Stimulated activated CD8-positive, alpha-beta memory T cell treated with anti-CD3 and anti-CD28 coated beads, Interleukin-4, amount 100 ng/mL, for 1 hour (primary cell): ENCODE results near the gene CTNNBL1.
"Not testable (repeated sequence)": the region's sequence is repeated elsewhere in the genome, so short reads cannot be mapped to it uniquely, and the experiment has no call there.

Experiments
- DNase-seq, 2 donors: peaks; one replicate each; pipeline ENCODE4 v3.0.0-alpha.2; 2020; ENCODE audit warnings: low read depth in 2 of 2, low spot score in 1 of 2

Gene CTNNBL1

GRCh38 chr20:37677969-37678861, 15.6 kb upstream of the CTNNBL1 start:
- no peak for DNase-seq

DNA sequence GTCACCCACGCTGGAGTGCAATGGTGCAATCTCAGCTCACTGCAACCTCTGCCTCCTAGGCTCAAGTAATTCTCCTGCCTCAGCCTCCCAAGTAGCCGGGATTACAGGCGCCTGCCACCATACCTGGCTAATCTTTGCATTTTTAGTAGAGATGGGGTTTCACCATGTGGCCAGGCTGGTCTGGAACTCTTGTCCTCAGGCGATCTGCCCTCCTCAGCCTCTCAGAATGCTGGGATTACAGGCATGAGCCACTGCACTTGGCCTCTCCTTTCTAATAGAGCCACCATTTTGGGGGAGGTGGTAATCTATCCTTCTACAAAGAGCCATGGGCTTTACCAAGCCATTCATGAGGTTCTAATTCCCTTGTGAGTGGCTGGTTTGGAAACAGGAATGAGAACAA, 14.1 kb upstream of the CTNNBL1 start:
- DNase-seq: not testable (repeated sequence)

DNA sequence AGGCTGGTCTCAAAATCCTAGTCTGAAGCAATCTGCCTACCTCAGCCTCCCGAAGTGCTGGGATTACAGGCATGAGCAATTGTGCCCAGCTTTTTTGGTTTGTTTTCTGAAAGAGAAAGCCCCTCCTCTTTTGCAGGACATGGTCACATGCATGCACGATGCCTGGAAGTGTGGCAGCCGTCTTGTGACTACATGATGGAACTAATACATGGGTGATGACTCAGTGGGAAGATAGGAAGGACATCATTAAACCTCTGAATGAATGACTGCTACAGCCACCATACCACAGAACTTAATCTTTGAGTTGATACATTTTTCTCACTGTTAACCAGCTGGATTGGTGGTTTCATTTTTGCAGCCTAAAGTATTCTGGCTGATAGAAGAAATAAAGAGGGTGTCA, 13.4 kb upstream of the CTNNBL1 start:
- DNase-seq: no peak

DNA sequence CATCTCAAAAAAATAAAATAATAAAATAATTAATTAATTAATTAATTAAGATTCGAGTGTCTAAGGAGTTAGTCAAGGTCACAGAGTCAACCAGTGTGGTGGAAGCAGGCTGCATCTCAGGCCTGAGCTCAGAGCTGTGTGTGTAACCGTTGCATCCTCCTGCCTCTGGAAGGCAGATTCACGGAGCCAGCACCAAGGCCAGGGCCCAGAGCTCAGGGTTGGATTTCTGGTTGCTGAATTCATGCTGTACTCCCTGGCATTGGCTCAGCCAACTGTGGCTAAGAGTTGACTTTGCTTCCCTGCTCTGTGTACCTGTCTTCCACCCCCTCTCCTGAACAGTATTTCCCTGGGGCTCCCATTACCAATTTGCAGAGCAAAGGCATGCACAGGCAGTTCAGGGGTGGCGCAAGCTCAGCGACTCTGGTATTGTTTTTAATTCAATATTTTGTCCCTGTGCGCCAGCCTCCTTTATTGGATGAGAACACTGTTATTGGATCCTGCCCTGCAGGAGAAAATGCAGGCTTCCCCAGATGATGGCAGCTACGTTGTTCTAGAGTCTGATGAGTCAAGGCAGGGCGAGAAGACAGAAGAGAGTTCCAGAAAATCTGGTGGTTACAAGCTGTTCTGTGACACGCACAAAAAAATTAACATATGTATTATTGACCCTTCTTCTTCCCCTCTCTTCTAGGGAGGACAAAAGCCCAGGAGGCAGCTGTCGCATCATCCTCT, 12.3 kb upstream of the CTNNBL1 start:
- DNase-seq: no peak

- not testable (repeated sequence) for DNase-seq
Measured at GRCh38 chr20:37683146-37683545, 10.7 kb upstream of the CTNNBL1 start.

GRCh38 chr20:37686762-37687477, 6.9 kb upstream of the CTNNBL1 start:
- no peak for DNase-seq

DNA sequence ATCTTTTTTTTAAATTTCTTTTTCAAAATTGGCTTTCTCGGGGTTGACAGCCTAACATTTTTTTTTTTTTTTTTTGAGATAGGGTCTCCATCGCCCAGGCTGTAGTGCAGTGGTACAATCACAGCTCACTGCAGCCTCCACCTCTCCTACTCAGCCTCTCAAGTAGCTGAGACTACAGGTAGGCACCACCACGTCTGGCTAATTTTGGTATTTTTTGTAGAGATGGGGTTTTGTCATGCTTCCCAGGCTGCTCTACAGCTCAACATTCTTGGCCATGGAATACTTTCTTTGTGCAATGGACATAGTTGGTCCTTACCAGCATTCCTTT, 6.4 kb upstream of the CTNNBL1 start:
- DNase-seq: no peak

DNA sequence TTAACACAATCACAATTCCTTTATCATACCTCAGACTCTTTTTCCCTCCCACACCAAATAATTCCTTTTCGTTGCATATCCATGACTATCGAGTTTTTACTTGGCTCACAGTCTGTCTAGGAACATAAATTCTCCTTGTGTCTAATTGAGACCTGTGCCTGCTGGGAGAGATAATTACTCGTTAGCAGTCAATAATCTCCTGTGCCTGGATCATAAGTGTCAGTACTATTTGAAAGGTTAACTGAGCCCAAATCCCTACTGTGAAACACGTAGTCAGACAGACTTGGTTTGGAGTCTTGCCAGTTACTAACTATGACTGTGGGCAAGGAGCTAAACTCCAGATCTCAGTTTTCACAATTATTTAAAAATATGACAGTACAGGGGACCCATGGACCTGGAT, 5.7 kb upstream of the CTNNBL1 start:
- no peak for DNase-seq

DNA sequence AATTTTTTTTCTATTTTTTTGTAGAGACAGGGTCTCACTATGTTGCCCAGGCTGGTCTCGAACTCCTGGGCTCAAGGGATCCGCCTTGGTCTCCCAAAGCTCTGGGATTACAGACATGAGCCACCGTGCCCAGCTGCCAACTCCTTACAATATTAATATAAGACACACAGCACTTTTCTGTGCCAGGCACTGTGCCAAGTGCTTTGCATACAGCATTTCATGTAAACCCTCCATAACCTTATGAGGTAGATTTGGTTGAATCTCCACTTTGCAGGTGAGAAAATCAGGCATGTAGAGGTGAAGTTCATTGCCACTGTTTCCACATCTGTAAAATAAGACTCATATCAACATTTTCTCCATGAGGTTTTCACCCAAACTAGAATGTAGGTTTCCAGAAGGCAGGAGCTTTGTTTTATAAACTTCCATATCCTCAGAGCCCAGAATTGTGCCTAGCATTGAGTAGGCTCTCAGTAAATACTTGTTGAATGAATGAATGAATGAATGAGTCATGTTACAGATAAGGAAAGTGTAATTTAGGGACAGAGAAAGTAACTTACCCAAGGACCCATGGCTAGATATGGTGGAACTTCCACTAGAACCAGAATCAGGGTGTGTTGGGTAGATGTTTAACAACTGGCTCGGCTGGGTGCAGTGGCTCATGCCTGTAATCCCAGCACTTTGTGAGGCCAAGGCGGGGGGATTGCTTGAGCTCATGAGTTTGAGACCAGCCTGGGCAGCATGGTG, 3.0 kb upstream of the CTNNBL1 start:
- no peak for DNase-seq

DNA sequence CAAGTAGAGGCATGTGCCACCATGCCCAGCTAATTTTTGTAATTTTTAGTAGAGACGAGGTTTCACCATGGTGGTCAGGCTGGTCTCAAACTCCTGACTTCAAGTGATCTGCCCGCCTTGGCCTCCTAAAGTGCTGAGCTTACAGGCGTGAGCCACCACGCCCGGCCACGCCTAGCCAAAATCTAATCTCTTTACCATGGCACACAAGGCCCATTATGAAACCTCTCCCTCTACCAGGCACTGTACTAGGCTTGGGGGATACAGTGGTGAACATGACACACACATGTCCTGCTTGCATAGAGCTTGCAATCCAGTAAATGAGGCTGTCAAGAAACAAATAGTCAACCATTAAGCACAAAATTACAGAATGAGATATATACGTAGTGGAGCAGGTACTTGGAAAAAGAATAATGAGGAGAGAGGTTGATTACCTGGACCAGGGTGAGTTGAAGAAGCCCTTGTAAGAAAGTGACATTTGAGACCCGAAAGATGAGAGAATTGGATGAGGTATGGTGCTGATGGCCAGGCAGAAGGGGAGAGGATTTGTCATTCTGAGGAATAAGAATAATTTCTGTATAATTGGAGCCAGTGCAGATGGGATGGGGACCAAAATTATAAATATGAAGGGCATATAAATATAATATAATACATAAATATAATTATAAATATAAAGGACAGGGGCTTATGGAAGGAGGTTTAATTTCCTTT, 1.2 kb upstream of the CTNNBL1 start:
- no peak for DNase-seq

DNA sequence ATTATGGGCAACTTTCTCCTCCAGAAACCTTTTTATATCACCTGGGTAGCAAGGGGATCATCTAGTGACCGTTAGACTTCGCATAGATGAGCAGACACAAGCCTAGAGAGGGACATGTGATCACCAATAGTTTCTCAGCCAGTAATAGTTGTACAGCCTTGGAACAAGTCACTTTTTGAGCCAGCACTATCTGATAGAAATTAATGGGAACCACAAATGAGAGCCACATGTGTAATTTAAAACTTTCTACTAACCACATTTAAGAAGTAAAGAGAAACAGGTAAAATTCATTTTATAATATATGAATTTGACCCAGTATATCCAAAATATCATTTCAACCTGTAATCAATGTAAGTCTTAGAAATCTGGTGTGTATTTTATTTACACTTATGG, 592 bp upstream of the CTNNBL1 start:
- no peak for DNase-seq

GRCh38 chr20:37695684-37696342, 2.0 kb downstream of the CTNNBL1 start:
- no peak for DNase-seq

DNA sequence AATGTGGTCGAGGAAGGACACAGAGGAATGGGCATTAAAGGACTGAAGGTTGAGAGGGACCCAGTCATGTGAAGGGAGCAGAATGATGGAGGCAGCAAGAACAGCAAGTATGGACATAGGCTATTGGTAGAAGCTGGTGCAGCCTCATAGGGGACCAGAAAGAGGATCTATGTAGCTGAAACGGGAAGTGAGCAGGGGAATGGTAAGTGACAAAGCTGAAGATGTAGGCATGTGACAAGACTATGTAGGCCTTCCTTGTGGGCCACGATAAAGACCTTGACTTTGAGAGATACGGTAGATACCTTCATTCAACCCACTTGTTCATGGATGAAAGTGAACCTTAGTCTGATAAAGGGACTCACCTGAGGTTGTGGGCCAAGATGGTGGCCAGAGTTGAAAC, 3.5 kb downstream of the CTNNBL1 start:
- no peak for DNase-seq

DNA sequence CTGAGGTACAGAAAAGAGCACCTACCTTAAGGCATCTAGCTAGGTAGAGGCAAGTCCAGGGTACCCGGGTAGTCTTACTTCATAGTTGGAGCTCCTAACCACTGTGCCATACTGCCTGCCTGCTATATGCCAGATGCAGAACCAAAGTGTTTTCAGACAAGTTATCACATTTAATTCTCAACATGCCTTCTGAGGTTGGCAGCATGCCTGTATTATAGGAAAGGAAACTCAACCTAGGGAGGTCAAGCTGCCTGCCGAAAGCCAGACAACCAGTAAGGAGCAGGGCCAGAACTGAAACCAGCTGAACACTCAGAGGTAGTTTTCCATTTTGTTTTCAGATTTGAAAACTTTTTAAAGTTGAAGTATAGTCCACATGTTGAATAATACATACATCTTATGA, 5.4 kb downstream of the CTNNBL1 start:
- DNase-seq: no peak

- no peak for DNase-seq
Measured at GRCh38 chr20:37700301-37700700, 6.5 kb downstream of the CTNNBL1 start.

DNA sequence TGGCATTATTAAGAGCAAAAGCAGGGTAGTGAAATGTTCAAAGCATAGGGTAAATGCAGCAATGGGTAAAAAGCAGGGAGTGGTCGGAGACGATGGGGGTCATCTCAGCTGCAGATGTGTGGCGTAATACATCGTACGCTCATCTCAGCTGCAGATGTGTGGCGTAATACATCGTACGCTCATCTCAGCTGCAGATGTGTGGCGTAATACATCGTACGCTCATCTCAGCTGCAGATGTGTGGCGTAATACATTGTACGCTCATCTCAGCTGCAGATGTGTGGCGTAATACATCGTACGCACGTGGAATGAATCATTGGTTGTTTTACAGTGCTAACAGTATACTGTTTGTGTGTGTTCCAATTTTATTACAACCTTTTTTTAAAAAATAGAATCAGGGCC, 7.8 kb downstream of the CTNNBL1 start:
- DNase-seq: not testable (repeated sequence)

DNA sequence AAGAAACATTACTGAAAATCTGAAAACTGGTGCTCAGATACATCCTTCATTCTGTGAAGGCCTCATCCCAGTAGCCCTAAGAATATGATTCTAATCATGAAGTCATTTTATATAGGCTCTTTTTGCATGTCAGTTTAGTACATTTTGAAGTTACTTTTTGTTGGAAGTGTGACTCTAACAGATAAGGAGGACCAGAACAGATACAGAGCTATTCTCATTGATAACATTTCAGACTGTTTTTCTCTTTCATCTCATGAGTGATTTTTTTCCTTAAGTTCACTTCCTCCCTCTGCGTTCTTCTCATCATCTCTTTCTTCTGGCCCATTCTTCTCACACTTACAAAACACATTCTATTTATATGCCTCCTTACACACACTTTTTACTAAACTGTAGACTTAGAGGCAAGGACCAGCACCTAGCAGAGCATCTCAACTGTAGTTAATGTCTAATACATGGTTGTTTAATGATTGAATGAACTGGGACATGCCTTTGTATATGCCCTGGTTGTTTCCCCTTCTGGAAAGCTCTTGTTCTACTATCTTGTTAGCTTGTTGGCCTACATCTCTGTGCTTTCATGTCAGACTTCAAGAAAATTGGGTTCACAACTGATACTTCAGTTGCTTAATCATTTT, 8.7 kb downstream of the CTNNBL1 start:
- no peak for DNase-seq

GRCh38 chr20:37703035-37703845, 9.4 kb downstream of the CTNNBL1 start:
- DNase-seq: no peak

DNA sequence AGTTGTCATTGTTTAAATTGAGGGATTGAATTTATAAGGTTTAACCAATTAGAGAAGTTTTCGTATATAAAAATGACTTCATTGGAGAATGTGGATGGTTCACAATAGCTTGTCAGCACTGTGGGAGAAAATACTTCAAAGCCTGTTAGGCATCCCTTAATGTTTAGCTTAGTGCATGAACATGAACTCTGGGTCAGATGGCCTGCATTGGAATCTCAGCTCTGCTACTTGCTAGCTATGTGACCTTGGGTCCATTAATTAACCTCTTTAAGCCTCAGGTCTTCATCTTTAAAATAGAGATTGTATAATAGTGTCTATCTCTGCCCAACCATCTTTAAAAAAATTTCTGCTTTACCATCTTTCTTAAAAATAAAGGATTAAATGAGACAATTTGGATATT, 11.1 kb downstream of the CTNNBL1 start:
- no peak for DNase-seq
